Inferior parietal cortex (tissue), 1 donor: ENCODE data around the gene AMBRA1.

Experiments
- DNase-seq: peaks from one replicate; pipeline ENCODE4 v3.0.0-alpha.2; 2016; ENCODE audit errors: extremely low spot score

AMBRA1 gene

GRCh38 chr11:46397526-46397925, 196.3 kb downstream of the AMBRA1 start:
- no peak for DNase-seq

DNA sequence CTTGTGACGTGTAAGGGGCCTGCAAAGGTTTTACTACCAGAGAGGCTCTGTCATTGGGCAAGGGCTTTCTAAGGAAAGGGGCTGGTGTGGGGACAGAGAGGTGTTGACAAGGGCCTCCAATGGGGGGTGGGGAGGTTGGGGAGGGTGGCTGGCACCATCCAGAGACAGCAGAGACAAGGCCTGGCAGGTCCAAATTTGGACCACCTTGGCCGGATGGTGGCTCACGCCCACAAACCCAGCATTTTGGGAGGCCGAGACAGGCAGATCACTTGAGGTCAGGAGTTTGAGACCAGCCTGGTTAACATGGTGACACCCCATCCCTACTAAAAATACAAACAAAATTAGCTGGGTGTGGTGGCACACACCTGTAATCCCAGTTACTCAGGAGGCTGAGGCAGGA, 200.1 kb downstream of the AMBRA1 start:
- DNase-seq: no peak

- no peak for DNase-seq
Measured at GRCh38 chr11:46393231-46393616, 200.6 kb downstream of the AMBRA1 start.

- DNase-seq: no peak
Measured at GRCh38 chr11:46392421-46393230, 201.2 kb downstream of the AMBRA1 start.

DNA sequence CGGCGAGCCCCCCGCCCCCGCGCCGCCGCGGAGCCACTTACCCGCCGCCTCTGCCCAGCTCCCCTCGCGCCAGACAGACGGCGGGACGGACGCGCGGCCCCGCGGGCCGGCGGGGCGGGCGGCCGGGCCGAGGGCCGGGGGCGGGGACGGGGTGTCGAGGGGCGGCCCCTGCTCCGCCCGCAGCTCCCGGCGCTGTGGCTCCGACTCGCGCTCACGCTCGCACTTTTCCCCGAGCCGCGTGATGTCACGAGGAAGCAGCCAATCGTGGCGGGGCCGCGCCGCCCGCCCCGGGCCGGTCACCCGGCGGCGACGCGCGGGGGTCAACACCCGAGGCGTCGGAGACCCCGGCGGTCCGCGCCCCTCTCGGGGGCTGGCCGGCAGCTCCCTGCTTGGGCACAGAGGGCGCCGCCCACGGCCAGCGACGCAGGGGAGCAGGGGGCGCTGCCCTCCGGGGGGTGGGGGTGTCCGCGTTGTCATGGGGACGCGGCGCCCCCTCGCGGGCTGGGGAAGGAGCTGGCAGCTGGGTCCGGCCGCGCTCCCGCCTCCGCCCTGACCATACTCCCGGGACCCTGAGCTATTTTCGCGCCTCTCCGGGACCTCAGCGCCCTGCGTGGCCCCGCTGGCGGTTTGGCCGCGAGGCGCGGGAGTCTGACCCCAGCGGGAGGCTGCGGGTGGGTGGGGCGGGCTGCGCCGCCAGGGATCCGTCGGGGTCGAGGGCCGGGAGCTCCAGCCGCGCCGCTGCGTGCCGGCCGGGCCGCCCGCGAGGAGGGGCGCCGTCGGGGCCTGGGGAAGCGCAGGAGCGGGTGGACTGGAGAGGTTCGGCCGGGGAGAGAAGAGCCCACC, 202.0 kb downstream of the AMBRA1 start, which contains the start of gene CHRM4:
Gene CHRM4, minus strand, starts transcription at position 199 of the 843 bp plus-strand sequence. CDS start 5,219 bp downstream, outside the sequence.
- no peak for DNase-seq

GRCh38 chr11:46391186-46391577, 202.6 kb downstream of the AMBRA1 start:
- DNase-seq: no peak

- no peak for DNase-seq
Measured at GRCh38 chr11:46390331-46391171, 203.3 kb downstream of the AMBRA1 start.

DNA sequence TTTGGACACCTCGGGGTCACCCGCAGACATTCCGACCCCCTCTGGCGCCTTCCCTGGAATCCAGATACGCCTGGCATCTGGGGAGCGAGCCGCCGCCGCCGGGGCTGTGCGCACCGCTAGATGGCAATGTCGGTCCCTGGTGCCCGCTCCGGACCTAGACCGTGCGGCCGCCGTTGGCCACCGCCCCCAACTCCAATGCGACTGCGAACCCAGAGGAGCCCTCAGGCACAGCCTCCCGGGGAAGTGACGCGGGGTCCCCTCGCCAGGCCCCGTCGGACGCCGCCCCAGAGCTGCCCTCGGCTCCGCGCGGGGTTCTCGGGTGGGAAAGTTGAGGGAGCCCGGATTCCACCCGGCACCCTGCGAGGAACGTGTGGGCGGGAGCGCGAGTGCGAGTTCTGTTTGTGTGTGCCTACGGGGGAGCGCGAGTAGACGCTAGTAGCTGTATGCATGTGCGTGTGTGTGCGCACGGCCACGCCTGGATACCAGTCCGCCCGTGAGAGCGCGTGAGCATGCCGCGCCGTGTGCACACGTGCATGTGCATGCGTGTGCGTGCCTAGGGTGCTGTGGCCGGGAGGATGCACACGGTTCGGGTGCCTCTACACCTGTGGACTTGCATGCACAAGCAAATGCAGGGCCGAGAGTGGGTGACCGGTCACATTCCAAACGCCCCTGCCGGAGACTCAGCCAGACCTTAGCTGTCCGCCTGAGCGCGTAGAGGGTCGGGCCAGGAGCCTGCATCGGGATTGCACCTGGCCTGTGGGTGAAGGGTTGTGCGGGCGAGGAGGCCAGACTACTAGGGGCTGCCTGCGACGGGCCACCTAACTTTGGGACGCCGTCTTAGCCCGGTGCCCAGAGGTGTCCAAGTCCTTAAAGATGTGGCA, 204.1 kb downstream of the AMBRA1 start:
- DNase-seq: no peak

GRCh38 chr11:46388619-46389449, 205.0 kb downstream of the AMBRA1 start:
- DNase-seq: no peak

- no peak for DNase-seq
Measured at GRCh38 chr11:46387919-46388618, 205.8 kb downstream of the AMBRA1 start.

GRCh38 chr11:46387456-46387855, 206.4 kb downstream of the AMBRA1 start:
- DNase-seq: no peak

GRCh38 chr11:46386674-46387073, 207.1 kb downstream of the AMBRA1 start:
- no peak for DNase-seq

DNA sequence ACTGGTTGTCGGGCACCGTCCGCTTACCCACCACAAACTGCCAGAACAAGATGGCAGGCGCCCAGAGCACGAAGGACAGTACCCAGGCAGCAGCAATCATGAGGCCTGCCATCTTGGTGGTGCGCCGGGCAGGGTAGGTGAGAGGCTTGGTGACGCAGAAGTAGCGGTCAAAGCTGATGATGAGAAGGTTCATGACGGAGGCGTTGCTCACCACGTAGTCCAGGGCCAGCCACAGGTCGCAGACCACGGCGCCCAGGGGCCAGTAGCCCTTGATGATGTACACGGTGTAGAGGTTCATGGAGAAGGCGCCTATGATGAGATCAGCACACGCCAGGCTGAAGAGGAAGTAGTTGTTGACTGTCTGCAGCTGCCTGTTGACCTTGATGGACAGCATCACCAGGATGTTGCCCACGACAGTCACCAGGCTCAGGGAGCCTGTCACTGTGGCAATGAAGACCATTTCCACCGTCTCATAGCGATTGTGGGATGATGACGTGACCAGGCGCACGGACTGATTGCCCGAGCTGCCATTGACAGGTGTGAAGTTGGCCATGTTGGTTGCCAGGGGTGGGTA, 207.7 kb downstream of the AMBRA1 start:
- DNase-seq: no peak

DNA sequence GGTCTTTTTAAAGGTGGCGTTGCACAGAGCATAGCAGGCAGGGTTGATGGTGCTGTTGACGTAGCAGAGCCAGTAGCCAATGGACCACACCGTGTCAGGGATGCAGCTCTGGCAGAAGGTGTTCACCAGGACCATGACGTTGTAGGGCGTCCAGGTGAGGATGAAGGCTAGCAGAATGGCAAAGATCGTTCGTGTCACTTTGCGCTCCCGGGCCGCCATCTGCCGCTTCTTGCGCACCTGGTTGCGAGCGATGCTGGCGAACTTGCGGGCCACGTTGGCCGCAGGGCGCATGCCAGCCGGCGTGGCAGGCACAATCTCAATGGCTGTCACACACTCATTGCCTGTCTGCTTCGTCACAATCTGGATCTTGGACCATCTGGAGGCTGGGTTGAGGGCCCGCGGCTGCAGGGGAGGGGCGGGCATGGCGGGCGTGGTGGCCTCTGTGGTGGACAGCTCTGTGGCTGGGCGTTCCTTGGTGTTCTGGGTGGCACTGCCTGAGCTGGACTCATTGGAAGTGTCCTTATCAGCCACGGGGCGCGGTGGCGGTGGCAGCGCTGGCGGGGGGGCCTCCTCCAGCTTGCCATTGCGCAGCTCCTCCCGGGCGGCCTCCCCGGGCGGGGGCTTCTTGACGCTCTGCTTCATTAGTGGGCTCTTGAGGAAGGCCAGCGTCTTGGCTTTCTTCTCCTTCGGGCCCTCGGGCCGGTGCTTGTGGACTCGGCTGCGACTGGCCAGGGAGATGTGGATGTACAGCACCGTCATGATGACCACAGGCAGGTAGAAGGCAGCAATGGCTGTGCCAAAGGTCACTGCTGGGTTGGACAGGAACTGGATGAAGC, 208.4 kb downstream of the AMBRA1 start:
- DNase-seq: no peak

DNA sequence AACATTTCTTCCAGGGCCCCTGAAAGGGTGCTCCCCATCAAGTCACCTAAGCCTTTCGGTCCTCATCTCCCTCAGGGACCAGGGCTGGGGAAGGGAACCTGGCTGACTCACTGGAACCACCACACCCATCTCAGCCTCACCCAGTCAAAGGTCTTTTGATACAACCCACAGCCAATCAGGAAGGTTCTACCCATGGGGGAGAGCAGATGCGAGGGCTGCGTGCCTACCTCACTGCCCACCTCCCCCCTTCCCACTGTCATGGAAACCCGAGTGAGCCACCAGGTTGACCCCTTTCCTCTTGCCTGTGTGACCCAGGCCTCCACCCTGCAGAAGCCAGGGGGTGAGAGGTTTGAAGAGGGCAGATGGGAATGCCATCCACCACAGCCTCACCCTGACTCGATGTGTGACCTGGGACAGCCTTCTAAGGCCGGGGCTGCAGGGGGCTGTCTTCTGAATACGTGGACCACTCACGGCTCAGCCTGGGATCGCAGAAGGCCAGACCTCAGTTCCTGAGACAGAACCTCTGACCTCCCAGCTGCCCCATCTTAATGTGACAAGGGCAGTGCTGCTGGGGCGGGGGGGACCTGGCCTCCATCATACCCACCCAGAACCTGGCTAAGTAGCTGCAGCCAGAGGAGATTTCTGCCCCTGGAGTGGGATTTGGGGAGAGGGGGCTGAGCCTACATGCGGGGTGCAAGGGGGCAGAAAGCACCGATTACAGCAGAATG, 209.7 kb downstream of the AMBRA1 start:
- DNase-seq: no peak

DNA sequence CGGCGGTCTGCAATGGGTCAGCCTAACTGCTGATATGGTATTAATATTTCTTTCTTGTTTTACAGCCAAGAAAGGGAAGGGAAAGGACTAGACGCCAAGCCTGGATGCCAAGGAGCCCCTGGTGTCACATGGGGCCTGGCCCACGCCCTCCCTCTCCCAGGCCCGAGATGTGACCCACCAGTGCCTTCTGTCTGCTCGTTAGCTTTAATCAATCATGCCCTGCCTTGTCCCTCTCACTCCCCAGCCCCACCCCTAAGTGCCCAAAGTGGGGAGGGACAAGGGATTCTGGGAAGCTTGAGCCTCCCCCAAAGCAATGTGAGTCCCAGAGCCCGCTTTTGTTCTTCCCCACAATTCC, 210.4 kb downstream of the AMBRA1 start:
- DNase-seq: no peak

DNA sequence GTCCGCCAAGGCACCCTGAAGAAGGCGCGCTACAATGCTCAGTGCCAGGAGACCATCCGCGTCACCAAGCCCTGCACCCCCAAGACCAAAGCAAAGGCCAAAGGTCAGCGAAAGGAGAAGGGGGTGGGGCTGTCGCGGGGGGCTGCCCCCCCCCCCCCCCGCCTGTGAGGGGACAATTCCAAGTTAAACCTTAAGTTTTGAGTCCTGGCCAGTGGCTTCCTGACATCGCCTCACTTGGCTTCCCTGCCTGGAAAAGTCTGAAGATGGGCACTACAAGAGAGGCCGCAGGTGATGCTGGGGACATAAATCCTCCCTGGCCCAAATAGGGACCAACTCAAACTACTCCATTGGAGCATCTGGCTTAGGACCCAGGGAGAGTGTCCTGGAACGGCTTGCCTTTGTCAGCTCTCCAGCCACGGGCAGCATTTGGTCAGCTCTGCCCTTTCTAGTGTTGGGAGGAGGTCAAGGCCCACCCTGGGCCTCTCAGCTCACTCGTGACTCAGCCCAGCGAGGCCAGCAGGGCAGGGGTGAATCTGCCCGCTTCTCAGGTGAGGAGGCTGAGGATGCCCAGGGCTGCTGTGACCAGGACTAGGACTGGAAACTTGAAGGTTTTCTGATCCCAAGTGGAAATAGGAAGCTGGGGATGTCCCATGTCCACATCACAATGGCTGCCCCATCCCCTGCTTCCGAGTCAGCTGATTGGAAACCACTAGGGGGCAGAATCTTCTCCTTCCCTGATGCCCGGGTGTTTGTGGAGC, 211.0 kb downstream of the AMBRA1 start:
- DNase-seq: no peak
